HepG2 (cell line): ENCODE results near the gene IFT88. TPM values are rescaled to one million over a fixed set of nuclear protein-coding genes. Genes with fewer than 3 reads are reported as not detected.
A peak's percentile ranks its signal among the peaks of the same experiment; 100 is the strongest.

Source experiments
- MED1 ChIP-seq: sonication (generic); formaldehyde crosslinking; IDR thresholded peaks from 2 replicates; pipeline ENCODE4 v1.4.0; 2020; ENCODE audit warnings: missing genetic modification reagents
- NFKB2 ChIP-seq: sonication (generic); formaldehyde crosslinking; IDR thresholded peaks from 2 replicates; pipeline ENCODE4 v1.4.0; 2020; ENCODE audit warnings: missing genetic modification reagents, borderline replicate concordance
- PPARG ChIP-seq: conservative IDR thresholded peaks from 2 replicates; pipeline ENCODE4 v1.6.1; 2016; ENCODE audit warnings: missing biosample characterization, missing genetic modification reagents
- TCF12 ChIP-seq, 2 experiments: fragments of 450-650 bp in 1 of 2; sonication (generic) in 1 of 2; formaldehyde crosslinking in 1 of 2; IDR thresholded peaks; 2 replicates each; pipeline versions ENCODE4 v1.6.1 to v1.8.0; 2017 to 2022; ENCODE audit warnings: antibody characterized with exemption in 1 of 2, mild to moderate bottlenecking in 1 of 2, missing genetic modification reagents in 1 of 2, moderate library complexity in 1 of 2
- ZSCAN22 ChIP-seq: sonication (generic); formaldehyde crosslinking; IDR thresholded peaks from 2 replicates; pipeline ENCODE4 v1.4.0; 2020; ENCODE audit warnings: mild to moderate bottlenecking, missing genetic modification reagents
- polyA plus RNA-seq, 8 experiments: library from polyadenylated mRNA; depleted of rRNA in 3 of 8; stranded (reverse) in 7 of 8; unstranded in 1 of 8; fragments of >200 nt; fragmentation: Illumina TruSeq in 4 of 8; extraction: Trizol in 4 of 8; gene quantifications; 2 replicates each; pipeline versions ENCODE4 v1.2.1 to v1.2.3, GENCODE V29; 2011 to 2016; ENCODE audit warnings: low read depth in 4 of 8, missing spikeins in 1 of 8, mixed read lengths in 1 of 8; ENCODE audit not compliant: insufficient read depth in 1 of 8
- total RNA-seq, 5 experiments: library from RNA; depleted of rRNA; stranded (reverse); fragments of >200 nt; fragmentation: Illumina TruSeq; extraction: Trizol; gene quantifications; 2 replicates each; pipeline ENCODE4 v1.2.3, GENCODE V29; 2016; ENCODE audit warnings: low read depth in 1 of 5
- TF ChIP-seq, protein P1 (sequence below): sonication (generic); formaldehyde crosslinking; IDR thresholded peaks from 2 replicates; pipeline ENCODE4 v1.4.0; 2020; ENCODE audit warnings: mild to moderate bottlenecking, missing genetic modification reagents
- TF ChIP-seq, protein P2 (sequence below): sonication (generic); formaldehyde crosslinking; IDR thresholded peaks from 2 replicates; pipeline ENCODE4 v1.5.1; 2020; ENCODE audit warnings: missing genetic modification reagents, mild to moderate bottlenecking, borderline replicate concordance
- TF ChIP-seq, protein P3 (sequence below): sonication (generic); formaldehyde crosslinking; IDR thresholded peaks from 2 replicates; pipeline ENCODE4 v1.8.0; 2022; ENCODE audit warnings: missing genetic modification reagents, mild to moderate bottlenecking, moderate library complexity, borderline replicate concordance
- TF ChIP-seq, protein P4 (sequence below): sonication (generic); formaldehyde crosslinking; IDR thresholded peaks from 2 replicates; pipeline ENCODE4 v1.4.0; 2020; ENCODE audit warnings: missing genetic modification reagents, borderline replicate concordance
- TF ChIP-seq, protein P5 (sequence below): sonication (generic); formaldehyde crosslinking; IDR thresholded peaks from 2 replicates; pipeline ENCODE4 v1.5.0; 2020; ENCODE audit warnings: mild to moderate bottlenecking, missing genetic modification reagents
- TF ChIP-seq, protein P6 (sequence below): IDR thresholded peaks from 2 replicates; pipeline ENCODE4 v1.6.1; 2012; ENCODE audit warnings: inconsistent platforms

IFT88 gene
- total and polyA plus RNA-seq, 2 of the 13 experiments (the other 11 are each of a cell fraction or from before 2014, with no cell fraction given), result 8.4 to 19.9 TPM

DNA sequence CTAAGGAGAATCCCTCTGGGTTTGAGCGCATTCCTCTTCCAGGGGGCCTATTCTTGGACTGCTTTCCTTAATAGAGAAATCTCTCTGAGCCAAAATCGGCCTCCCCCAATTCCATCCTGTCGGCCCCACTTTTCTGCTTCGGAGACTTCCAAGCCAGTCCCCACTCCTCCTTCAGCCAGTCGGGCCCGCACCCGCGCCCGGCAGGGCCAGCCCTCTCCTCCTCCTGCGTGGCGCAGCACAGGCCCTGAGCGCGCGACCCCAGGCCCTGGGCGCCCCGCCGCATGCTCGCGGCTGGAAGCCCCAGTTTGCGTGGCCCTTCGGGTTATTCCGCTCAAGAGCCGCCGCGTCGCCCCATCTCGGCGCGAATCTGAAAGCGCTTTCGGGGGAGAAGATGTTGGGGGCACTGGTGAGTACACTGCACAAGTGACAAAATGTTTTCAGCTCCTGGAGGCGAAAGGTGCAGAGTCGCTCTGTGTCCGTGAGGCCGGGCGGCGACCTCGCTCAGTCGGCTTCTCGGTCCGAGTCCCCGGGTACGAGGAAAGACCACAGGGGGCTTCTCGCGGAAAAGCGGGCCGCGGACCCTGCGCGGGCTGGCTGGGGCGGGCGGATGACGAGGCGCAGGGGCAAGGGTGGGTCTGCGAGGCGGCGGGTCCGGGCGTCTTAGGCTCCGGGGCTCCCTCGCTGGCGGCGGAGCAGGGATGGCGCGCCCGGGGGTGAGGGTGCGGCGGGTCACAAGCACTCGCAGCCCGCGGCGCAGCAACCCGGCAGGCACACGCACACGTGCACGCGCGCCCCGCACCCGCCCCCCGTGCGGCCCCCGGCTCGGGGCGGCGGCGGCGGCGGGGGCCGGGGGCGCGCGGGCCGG is 136.2 kb downstream of the IFT88 start, which contains the start of gene IL17D (continued):
- TF ChIP-seq, protein P1, sequence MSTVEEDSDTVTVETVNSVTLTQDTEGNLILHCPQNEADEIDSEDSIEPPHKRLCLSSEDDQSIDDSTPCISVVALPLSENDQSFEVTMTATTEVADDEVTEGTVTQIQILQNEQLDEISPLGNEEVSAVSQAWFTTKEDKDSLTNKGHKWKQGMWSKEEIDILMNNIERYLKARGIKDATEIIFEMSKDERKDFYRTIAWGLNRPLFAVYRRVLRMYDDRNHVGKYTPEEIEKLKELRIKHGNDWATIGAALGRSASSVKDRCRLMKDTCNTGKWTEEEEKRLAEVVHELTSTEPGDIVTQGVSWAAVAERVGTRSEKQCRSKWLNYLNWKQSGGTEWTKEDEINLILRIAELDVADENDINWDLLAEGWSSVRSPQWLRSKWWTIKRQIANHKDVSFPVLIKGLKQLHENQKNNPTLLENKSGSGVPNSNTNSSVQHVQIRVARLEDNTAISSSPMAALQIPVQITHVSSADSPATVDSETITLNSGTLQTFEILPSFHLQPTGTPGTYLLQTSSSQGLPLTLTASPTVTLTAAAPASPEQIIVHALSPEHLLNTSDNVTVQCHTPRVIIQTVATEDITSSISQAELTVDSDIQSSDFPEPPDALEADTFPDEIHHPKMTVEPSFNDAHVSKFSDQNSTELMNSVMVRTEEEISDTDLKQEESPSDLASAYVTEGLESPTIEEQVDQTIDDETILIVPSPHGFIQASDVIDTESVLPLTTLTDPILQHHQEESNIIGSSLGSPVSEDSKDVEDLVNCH (CRISPR knock-in tag), result no peak
- TF ChIP-seq MED1 (CRISPR knock-in tag) (no peak), ZSCAN22 (CRISPR knock-in tag) (0 out of 2 replicates have a peak, but pooled peaks have one; percentile 50), PPARG (no peak), TCF12 (IDR thresholded peaks at IDR 0.05) (no peak), TCF12 (CRISPR knock-in tag; IDR thresholded peaks at IDR 0.05) (0 out of 2 replicates have a peak, but pooled peaks have one; percentile 47), NFKB2 (CRISPR knock-in tag) (peak; percentile 51; the same call in 1 of the 2 replicates)
- TF ChIP-seq, protein P2, sequence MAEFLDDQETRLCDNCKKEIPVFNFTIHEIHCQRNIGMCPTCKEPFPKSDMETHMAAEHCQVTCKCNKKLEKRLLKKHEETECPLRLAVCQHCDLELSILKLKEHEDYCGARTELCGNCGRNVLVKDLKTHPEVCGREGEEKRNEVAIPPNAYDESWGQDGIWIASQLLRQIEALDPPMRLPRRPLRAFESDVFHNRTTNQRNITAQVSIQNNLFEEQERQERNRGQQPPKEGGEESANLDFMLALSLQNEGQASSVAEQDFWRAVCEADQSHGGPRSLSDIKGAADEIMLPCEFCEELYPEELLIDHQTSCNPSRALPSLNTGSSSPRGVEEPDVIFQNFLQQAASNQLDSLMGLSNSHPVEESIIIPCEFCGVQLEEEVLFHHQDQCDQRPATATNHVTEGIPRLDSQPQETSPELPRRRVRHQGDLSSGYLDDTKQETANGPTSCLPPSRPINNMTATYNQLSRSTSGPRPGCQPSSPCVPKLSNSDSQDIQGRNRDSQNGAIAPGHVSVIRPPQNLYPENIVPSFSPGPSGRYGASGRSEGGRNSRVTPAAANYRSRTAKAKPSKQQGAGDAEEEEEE, result no peak
- TF ChIP-seq, protein P3, sequence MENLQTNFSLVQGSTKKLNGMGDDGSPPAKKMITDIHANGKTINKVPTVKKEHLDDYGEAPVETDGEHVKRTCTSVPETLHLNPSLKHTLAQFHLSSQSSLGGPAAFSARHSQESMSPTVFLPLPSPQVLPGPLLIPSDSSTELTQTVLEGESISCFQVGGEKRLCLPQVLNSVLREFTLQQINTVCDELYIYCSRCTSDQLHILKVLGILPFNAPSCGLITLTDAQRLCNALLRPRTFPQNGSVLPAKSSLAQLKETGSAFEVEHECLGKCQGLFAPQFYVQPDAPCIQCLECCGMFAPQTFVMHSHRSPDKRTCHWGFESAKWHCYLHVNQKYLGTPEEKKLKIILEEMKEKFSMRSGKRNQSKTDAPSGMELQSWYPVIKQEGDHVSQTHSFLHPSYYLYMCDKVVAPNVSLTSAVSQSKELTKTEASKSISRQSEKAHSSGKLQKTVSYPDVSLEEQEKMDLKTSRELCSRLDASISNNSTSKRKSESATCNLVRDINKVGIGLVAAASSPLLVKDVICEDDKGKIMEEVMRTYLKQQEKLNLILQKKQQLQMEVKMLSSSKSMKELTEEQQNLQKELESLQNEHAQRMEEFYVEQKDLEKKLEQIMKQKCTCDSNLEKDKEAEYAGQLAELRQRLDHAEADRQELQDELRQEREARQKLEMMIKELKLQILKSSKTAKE, result 0 out of 2 replicates have a peak, but pooled peaks have one; percentile 23
- TF ChIP-seq, protein P4, sequence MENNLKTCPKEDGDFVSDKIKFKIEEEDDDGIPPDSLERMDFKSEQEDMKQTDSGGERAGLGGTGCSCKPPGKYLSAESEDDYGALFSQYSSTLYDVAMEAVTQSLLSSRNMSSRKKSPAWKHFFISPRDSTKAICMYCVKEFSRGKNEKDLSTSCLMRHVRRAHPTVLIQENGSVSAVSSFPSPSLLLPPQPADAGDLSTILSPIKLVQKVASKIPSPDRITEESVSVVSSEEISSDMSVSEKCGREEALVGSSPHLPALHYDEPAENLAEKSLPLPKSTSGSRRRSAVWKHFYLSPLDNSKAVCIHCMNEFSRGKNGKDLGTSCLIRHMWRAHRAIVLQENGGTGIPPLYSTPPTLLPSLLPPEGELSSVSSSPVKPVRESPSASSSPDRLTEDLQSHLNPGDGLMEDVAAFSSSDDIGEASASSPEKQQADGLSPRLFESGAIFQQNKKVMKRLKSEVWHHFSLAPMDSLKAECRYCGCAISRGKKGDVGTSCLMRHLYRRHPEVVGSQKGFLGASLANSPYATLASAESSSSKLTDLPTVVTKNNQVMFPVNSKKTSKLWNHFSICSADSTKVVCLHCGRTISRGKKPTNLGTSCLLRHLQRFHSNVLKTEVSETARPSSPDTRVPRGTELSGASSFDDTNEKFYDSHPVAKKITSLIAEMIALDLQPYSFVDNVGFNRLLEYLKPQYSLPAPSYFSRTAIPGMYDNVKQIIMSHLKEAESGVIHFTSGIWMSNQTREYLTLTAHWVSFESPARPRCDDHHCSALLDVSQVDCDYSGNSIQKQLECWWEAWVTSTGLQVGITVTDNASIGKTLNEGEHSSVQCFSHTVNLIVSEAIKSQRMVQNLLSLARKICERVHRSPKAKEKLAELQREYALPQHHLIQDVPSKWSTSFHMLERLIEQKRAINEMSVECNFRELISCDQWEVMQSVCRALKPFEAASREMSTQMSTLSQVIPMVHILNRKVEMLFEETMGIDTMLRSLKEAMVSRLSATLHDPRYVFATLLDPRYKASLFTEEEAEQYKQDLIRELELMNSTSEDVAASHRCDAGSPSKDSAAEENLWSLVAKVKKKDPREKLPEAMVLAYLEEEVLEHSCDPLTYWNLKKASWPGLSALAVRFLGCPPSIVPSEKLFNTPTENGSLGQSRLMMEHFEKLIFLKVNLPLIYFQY (CRISPR knock-in tag), result no peak
- TF ChIP-seq, protein P5, sequence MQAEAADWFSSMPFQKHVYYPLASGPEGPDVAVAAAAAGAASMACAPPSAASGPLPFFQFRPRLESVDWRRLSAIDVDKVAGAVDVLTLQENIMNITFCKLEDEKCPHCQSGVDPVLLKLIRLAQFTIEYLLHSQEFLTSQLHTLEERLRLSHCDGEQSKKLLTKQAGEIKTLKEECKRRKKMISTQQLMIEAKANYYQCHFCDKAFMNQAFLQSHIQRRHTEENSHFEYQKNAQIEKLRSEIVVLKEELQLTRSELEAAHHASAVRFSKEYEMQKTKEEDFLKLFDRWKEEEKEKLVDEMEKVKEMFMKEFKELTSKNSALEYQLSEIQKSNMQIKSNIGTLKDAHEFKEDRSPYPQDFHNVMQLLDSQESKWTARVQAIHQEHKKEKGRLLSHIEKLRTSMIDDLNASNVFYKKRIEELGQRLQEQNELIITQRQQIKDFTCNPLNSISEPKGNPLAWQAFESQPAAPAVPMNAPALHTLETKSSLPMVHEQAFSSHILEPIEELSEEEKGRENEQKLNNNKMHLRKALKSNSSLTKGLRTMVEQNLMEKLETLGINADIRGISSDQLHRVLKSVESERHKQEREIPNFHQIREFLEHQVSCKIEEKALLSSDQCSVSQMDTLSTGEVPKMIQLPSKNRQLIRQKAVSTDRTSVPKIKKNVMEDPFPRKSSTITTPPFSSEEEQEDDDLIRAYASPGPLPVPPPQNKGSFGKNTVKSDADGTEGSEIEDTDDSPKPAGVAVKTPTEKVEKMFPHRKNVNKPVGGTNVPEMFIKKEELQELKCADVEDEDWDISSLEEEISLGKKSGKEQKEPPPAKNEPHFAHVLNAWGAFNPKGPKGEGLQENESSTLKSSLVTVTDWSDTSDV (CRISPR knock-in tag), result 0 out of 2 replicates have a peak, but pooled peaks have one; percentile 44
- TF ChIP-seq, protein P6, sequence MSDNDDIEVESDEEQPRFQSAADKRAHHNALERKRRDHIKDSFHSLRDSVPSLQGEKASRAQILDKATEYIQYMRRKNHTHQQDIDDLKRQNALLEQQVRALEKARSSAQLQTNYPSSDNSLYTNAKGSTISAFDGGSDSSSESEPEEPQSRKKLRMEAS, result peak; percentile 19; the same call in 1 of the 2 replicates
